Stimulated activated CD4-positive, alpha-beta T cell treated with anti-CD3 and anti-CD28 coated beads, Interleukin-4, amount 100 ng/mL, for 1 hour (primary cell): ENCODE data around the gene DAPK3.
"Not testable (repeated sequence)": the region's sequence is repeated elsewhere in the genome, so short reads cannot be mapped to it uniquely, and the experiment has no call there.

Experiments used
- DNase-seq: peaks from one replicate; pipeline ENCODE4 v3.0.0-alpha.2; 2020

Gene DAPK3

DNA sequence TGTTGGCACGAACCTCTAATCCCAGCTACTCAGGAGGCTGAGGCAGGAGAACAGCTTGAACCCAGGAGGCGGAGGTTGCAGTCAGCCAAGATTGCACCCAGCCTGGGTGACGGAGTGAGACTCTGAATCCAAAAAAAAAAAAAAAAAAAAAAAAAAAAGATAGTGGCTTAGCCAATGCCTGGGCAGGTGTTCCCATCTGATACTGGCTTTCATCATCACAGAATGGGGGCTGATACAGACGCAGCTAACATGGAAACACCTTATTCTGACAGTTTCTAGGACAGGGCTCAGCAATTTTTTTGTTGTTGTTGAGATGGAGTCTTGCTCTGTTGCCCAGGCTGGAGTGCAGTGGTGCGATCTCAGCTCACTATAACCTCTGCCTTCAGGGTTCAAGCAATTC is 29.9 kb upstream of the DAPK3 start:
- DNase-seq: not testable (repeated sequence)

DNA sequence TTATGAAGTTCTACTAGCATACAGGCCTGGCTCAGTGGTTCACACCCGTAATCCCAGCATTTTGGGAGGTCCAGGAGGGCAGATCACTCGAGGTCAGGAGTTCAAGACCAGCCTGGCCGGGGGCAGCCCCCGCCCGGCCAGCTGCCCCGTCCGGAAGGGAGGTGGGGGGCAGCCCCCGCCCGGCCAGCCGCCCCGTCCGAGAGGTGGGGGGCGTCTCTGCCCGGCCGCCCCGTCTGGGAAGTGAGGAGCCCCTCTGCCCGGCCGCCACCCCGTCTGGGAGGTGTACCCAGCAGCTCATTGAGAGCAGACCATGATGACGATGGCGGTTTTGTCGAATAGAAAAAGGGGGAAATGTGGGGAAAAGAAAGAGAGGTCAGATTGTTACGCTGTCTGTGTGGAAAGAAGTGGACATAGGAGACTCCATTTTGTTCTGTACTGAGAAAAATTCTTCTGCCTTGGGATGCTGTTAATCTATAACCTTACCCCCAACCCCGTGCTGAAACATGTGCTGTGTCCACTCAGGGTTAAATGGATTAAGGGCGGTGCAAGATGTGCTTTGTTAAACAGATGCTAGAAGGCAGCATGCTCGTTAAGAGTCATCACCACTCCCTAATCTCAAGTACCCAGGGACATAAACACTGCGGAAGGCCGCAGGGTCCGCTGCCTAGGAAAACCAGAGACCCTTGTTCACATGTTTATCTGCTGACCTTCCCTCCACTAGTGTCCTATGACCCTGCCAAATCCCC is 27.9 kb upstream of the DAPK3 start:
- not testable (repeated sequence) for DNase-seq

DNA sequence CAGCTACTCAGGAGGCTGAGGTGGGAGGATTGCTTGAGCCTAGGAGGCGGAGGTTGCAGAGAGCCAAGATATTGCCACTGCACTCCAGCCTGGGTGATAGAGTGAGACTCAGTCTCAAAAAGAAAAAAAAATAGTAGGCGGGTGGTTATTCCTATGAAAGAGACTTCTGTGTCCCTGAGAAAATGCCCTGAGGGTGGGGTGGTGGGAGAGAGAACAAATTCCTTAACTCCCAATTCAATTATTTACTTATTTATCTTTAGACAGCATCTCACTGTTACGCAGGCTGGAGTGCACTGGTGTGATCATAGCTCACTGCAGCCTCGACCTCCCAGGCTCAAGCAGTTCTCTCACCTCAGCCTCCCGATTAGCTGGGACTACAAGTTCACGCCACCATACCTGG is 24.7 kb upstream of the DAPK3 start:
- DNase-seq: no peak

DNA sequence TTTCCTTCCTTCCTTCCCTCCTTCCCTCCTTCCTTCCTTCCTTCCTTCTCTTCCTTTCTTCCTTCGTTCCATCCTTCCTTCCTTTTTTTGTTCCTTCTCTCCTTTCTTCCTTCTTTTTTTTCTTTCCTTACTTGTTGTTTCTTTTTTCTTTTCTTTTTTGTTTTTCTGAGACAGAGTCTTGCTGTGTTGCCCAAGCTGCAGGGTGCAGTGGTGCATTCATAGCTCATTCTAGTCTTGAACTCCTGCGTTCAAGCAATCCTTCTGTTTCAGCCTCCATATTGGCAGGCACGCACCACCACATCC is 19.9 kb upstream of the DAPK3 start:
- no peak for DNase-seq

DNA sequence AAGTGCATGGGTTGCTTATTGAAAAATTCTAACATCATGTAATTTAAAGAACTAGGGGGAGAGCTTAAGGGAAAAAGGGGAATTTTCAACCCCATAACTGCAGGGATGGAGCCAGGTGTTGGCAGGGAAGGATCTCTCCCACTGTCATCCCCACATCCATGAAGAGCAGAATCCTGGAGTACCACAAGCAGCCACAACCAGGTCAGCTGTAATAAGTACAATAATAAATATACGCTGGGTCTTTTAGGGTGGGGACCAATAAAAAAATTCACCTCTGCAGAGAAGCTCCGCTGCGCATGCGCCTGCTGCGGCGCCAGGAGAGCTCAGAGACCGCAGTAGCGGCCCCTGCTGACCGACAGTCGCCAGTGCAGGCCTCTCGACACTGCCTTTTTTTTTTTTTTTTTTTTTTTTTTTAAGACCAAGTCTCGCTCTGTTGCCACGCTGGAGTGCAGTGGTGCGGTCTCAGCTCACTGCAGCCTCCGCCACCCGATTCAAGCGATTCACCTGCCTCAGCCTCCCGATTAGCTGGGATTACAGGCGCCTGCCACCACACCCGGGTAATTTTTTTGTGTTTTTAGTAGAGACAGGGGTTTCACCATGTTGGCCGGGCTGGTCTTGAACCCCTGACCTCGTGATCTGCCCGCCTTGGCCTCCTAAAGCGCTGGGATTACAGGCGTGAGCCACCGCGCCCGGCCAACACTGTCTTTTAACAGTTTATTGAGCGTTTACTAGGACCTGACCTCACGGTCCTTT is 16.9 kb upstream of the DAPK3 start:
- DNase-seq: peak; percentile 90

DNA sequence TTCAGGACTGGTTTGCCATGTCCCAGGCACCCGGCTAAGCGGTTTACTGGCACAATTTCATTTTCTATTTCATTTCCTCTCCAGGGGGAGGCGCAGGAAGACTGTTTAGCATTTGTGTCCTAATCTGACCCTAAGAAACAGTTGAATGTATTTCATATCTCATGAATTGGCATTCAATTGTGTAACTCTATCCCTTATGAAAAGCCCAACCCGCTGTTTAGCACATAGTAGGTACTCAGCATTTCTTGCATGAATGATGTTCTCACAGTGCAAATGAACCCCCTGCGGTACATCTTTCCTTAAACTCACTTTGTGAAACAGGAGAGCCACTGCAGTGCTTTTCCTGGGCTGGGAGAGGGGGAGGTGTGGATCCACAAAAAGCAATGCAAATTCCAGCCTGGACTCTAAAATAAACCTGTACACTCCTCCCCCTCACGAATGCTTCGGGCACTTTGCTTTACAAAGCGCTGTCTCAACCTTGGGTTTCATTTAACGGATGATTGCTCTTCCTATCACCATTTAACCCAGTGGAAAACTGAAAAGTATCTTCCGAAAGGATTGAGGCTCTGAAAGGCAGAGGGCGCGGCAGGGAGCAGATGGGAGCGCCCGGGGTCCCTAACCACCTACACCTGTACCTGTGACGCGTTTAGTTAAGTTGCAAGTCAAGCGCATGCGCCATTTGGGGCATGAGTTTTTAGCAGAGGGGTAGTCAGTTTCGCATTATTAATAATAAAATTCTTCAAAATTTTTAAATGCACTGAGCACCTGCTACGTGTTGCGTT is 15.6 kb upstream of the DAPK3 start:
- peak; percentile 52 for DNase-seq

DNA sequence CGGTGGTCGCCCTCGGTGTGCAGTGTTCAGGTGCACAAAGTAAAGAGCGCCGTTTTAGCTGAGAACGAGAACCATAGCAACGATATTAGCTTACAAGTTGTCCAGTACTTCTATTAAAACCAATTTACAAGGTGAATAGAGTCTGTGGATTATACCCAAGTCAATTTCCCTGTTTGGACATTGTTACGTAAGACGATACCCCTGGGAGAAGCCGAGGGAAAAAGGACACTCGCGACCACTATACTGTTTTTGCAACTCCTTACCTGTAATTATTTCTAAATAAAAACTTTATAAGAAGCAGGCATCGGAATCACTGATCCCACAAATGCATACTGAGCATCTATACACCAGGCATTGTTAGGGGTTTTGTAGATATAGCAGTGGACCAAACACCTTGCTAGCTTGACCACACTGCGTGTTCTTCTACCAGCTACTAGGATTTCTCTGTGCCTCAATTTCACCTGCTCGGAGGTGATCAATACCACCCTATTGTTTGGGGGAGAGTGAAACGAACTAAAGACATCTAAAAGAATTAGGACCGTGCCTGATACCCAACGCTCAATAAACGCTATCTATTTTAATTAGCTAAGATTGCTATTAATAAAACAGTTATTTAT is 14.9 kb upstream of the DAPK3 start:
- DNase-seq: no peak

DNA sequence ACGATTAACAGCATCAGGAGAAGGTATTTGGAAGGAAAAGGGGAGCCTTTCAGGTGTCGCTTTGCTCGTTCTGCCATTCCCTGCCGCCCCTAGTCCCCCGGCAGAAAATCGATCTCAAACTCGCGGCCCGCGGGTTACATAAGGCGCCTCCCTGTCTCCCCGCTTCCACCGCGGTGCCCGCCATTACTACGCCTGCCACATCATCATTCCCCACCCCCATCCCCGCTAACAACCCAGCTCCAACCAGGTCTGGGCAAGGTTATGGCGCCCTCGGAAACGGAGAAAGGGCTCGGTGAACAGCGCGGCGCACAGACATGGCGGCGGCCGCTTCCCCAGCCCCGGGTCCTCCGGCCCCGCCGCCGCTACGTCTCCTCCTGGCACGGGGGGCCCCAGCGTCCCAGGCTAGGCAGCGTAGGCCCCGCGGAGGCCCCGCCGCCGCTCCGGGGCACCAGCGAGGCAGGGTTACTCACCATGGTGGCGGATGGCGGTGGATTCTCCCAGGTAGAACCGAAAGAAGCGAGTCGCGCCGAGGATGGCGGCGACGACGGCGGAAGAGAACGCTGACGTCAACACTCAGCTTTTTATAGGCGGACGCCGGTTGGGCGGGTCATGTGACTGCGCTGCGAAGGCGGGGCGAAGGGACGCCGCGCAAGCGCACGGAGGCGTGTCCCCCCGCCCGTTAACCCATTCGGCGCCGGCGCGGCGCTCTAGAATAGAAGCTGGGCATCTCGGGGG is 14.2 kb upstream of the DAPK3 start, which contains the start of gene EEF2:
Gene EEF2, minus strand, starts transcription at position 556 of the 735 bp plus-strand sequence. Its CDS starts 83 bp downstream, at position 473.
- peak; percentile 89 for DNase-seq

DNA sequence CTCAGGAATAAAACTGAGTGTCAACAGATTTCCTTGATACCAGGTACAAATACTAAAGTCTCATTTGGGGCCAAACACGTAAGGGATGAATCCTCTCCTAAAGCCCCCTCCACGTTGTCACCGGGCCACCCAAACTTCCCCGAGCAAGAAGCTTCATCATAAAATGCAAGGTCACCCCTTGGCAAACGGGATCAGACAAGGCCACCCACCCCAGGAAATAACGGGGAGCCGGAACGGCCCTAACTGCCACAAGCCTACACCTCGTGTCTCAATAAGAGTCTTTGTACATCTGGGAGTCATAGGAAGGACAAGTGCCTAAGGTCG is 13.6 kb upstream of the DAPK3 start:
- no peak for DNase-seq

DNA sequence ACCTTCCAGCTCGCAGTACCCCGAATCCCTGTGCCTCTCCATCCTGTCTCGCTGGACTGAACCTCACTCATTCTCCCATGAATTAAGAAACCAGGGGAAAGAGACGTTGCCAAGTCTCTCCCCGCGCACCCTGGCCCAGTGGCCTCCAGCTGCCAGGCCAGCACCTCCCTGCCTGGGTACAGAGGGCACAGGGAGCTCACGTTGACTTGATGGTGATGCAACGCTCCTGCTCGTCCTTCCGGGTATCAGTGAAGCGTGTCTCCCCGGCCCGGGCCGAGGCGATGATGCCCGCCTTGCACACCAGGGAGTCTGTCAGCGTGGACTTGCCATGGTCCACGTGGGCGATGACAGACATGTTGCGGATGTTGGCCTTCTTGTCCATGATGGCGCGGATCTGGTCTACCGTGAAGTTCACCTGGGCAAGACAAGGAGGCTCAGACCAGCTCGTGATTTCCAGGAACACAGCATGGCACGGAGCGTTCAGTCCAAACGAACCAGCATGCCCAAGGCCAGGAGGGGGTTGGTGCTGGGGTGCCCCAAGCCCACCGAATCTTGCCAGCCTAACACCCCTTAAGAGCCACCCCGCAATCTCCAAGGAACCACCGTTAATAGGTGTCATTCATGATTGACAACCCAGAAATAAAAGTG is 13.2 kb upstream of the DAPK3 start:
- DNase-seq: no peak

DNA sequence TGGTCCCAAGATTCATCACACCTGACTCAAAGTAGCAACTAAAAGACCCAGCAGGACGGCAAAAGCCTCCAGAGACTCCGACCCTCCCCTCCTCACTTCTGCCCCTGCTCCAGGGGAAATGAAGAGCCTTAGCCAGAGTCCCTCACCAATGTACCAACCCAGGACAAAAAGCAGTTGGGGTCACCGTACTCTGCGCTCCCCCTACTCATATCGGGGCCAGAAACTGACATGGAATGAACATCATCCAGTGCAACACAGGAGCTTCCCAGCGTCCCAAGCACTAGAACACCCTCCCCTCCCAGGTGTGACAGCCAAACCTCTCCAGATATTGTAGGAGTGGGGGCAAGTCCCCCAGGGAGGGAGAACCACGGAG is 12.6 kb upstream of the DAPK3 start:
- DNase-seq: no peak

DNA sequence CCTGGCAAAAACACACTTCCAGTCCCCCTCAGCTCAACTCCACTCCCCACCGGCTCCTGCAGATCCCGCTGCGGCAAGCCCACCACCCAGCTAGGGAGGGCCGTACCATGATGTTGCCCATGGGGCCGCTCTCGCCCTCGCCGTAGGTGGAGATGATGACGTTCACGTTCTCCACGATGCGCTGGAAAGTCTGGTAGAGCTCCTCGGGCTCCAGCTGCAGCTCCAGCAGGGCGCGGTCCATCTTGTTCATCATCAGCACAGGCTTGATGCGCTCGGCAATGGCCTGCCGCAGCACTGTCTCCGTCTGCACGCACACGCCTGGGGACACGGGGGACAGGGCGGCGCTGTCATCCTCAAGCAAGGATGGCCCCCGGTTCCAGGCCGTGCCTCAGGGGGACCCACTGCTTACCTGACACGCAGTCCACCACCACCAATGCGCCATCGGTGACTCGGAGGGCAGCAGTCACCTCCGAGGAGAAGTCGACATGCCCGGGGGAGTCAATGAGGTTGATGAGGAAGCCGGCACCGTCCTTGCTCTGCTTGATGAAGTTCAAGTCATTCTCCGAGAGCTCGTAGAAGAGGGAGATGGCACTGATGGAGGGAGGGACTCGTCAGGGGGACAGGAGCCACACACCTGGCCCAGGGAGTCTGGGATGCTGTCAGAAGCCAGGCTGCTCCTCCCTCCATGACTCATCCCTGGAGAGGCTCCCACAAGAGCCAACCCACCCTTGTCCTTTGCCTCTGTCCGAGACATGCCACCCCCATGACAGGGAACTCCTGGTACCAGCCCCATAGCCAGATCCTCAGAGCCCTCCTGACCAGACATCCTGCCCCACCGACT is 12.0 kb upstream of the DAPK3 start:
- no peak for DNase-seq

DNA sequence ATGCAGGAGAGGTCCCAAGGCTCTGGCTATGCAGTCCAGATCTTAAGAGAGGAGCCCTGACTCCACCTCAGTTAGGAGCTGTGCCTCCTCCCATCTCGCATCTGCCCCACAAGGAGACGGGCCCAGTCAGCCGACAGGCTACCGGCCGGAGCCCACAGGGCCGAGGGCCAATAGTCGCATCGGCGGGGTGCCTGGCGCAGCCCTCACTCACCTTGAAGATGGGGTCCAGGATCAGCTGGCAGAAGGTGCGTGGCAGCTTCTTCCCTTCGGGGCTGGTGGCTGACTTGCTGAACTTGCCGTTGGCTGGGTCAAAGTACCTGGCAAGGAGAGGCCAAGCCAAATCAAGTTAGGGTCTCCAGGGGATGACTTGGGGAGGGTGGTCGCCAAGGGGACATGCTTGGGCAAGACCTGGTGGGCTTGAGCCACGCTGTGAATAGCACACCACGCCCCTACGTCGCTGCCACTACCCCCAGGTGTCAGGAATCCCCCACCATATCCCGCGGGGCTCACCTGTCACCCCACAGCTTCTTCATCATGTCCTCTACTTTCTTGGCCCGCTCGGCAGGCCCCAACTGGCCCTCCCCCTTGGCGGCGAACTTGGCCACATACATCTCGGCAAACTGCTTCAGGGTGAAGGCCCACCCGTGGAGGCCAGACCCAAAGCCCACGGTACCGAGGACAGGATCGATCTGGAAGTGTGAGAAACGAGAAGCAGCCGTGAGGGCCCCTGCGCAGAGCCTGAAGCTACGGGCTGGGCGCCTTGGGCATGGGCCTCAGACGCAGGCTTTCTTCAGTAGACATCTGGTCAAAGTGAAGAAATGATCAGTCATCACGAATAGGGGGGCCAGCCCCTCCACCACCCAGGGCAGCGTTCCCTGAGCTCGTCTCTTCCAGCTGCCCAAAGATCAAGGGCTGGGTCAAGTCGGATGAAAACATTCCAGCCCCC is 11.1 kb upstream of the DAPK3 start:
- DNase-seq: no peak

DNA sequence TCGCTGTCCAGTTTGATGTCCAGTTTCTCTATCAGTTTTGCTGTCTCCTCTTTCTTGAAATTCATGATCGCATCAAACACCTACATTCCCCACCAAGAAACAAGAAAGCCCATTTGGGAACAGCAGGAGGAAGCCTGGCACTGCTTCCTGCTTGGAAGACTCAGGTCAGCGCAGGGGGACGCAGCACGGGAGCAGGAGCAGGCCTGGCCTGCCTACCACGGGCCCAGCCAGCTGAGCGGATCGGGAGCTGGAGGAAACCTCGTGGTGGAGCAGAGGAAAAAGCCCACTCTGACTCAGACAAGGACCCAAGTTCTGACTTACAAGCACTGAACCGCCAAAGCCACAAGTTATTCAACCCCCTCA is 10.5 kb upstream of the DAPK3 start:
- DNase-seq: no peak

DNA sequence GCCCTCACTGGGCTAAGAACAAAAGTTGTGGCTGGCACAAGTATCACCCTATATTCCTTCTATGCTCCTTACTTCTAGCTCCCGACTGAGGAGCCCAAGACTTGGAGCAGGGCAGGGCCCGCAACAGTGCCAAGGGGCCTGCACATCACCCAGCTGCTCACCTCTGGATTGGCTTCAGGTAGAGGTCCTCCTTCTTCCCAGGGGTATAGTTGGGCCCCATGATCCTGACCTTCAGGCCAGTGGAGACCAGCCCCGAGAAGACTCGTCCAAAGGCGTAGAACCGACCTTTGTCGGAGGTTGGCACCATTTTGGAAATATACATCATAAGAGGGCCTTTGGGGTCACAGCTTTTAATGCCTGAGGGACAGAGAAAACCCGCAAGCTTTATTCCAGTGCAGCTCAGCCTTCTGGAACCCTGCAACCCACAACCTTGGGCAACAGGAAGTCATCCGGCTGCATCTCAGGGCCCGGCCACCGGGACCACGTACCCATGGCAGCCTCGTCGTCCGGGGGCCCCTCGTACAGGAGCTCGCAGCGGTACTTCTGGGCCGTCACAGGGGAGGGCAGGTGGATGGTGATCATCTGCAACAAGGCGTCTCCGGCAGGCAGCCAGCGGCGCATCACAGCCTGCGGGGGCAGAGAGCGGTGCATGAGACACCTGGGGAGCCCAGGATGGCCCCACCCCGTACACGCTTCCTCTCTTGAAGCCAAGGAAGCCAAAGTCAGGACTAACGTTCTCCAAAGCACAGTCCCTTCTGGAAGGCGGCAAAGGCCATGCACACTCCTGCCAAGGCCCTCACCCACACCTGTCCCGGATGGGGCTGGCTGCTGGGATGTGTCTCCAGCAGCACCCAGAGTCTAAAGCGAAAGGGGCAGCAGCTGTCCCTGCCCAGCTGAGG is 9.7 kb upstream of the DAPK3 start:
- DNase-seq: no peak

DNA sequence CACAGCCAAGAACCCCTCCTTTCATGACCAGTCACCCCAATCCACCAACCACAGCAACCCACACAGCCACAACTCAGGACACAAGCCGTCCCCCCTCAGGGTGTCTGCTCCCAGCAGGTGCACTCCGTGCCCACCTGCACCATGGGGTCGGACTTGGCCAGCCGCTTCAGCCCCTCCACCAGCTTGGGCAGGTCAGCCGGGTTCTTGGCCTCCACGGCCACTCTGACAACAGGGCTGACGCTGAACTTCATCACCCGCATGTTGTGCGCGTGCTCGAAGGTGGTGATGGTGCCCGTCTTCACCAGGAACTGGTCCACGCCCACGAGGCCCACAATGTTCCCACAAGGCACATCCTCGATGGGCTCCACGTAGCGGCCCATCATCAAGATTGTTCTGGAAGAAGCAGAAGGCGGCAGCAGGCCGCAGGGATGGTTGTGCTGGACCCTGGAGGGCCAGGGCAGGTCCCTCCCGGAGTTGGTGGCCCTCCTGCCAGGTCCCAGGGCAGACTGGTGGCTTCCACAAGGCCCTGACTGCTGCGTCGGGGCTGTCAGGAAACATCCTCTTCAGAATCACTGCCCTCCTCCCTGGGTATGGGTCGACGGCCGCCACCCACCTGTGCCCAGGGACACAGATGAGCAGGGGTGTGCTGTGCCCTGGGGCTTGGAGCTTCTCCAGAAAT is 8.9 kb upstream of the DAPK3 start:
- no peak for DNase-seq

DNA sequence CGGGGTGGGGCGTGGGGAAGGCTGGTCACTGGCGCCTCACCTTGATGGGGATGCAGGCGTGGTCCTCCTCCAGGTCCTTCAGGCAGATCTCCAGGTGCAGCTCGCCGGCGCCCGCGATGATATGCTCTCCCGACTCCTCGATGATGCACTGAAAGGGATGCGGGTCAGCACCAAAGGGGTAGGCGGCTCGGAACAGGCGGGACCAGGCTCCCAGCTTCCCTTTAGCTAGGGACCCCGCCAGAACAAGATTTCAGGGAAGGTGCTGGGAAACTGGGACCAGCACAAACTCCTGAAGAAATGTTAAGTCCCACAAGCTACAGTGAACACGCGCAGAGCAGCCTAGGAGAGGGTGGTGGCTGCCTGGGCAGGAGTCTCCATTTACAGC is 8.4 kb upstream of the DAPK3 start:
- no peak for DNase-seq

DNA sequence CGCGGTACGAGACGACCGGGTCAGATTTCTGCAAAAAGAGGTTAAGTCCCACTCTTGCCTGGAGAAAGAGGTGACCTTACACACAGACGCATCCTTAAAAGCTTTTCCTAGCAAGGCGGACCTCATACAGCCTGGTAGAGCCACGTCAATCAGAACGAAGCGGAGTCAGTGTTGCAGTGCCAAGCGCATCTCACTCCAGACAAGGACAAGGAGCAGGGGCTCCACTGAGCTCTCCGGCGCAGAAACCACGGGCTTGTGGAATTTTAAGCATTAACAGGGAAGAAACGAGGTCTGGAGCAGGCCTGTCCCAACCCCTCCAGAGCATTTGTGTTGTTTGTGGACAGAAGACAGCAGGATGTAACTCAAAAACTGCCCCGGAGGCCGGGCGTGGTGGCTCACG is 7.2 kb upstream of the DAPK3 start:
- DNase-seq: no peak
